Adrenal gland (tissue), 5 donors: Measurements from ENCODE around the gene RBM5.

Source experiments
- POLR2A ChIP-seq, 2 donors: fragments of 450-650 bp; IDR thresholded peaks; one replicate each; pipeline ENCODE4 v1.6.1; 2017; ENCODE audit warnings: antibody characterized with exemption in 2 of 2, mild to moderate bottlenecking in 2 of 2, moderate library complexity in 1 of 2
- TF ChIP-seq, protein P1 (sequence below), 6 experiments: fragments of 450-650 bp in 4 of 6; fragments of 200-600 bp in 2 of 6; sonication (generic) in 1 of 6; IDR thresholded peaks; 1 replicate in 5 of 6; 2 replicates in 1 of 6; pipeline versions ENCODE4 v1.5.1 to v1.8.0; 2016 to 2021; ENCODE audit warnings: antibody characterized with exemption in 6 of 6, mild to moderate bottlenecking in 2 of 6, moderate library complexity in 1 of 6
- donor health status: DM: no; HTN: no; CAD: no.

DNA sequence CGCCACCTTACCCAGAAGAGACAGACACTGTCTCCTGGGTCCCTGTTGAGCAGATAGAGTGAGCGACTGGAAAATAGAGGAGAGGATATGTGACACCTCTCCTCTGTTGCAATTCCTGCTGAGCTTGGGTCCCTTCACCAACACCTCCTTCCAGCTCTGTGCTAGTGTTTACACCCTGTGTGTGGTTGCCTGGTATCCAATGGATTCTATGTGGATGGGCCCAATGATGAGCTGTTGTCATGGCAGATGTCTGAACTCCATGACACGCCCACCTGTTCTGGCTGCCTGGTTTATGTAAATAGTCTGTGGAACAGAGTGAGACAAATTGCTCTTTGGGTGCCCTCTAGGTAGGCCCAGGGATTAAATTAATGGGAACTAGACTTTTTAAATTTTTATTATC, 23.7 kb downstream of the RBM5 start:
- TF ChIP-seq, protein P1, sequence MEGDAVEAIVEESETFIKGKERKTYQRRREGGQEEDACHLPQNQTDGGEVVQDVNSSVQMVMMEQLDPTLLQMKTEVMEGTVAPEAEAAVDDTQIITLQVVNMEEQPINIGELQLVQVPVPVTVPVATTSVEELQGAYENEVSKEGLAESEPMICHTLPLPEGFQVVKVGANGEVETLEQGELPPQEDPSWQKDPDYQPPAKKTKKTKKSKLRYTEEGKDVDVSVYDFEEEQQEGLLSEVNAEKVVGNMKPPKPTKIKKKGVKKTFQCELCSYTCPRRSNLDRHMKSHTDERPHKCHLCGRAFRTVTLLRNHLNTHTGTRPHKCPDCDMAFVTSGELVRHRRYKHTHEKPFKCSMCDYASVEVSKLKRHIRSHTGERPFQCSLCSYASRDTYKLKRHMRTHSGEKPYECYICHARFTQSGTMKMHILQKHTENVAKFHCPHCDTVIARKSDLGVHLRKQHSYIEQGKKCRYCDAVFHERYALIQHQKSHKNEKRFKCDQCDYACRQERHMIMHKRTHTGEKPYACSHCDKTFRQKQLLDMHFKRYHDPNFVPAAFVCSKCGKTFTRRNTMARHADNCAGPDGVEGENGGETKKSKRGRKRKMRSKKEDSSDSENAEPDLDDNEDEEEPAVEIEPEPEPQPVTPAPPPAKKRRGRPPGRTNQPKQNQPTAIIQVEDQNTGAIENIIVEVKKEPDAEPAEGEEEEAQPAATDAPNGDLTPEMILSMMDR (IDR thresholded peaks at IDR 0.05): no peak
- no peak for TF ChIP-seq POLR2A (IDR thresholded peaks at IDR 0.05)
